Measurements from ENCODE around the gene ZNRF4. TPM values are rescaled to one million over a fixed set of nuclear protein-coding genes. Genes with fewer than 3 reads are reported as not detected.
A peak's percentile ranks its signal among the peaks of the same experiment; 100 is the strongest.

Gene ZNRF4
- total and polyA plus RNA-seq, 9 of the 15 experiments (the other 6 are each of a cell fraction or from before 2014, with no cell fraction given), result not detected

GRCh38 chr19:5452594-5453565 is 2.3 kb upstream of the ZNRF4 start (continued):
- no peak for TF ChIP-seq RBM14 (IDR thresholded peaks at IDR 0.05; ENCODE audit: borderline replicate concordance, insufficient read depth, low read depth, low read length)
- no peak for TF ChIP-seq BRF2 (IDR thresholded peaks at IDR 0.05; ENCODE audit: borderline replicate concordance, insufficient read depth, insufficient read length)
- peak in 1 of 2 experiments; percentile 72; a peak in 1 of 4 replicates for TF ChIP-seq RCOR1 (IDR thresholded peaks at IDR 0.05; ENCODE audit: borderline replicate concordance in 1 of 2, low read depth in 2 of 2, low read length in 2 of 2)
- TF ChIP-seq CBFA2T2 (conservative IDR thresholded peaks at IDR 0.05), result peak; percentile 66
- peak; percentile 98 for TF ChIP-seq USF1 (CRISPR knock-in tag; IDR thresholded peaks at IDR 0.05)
- TF ChIP-seq MAX (CRISPR knock-in tag; IDR thresholded peaks at IDR 0.05), result 0 out of 2 replicates have a peak, but pooled peaks have one; percentile 20
- peak; percentile 58; the same call in 1 of the 2 replicates for TF ChIP-seq ESRRA (IDR thresholded peaks at IDR 0.05; ENCODE audit: borderline replicate concordance, low read depth)
- peak; percentile 98 for TF ChIP-seq SMARCA5 (IDR thresholded peaks at IDR 0.05)
- TF ChIP-seq RBM22 (IDR thresholded peaks at IDR 0.05; ENCODE audit: low read depth, low read length, poor library complexity, severe bottlenecking), result no peak
- TF ChIP-seq THAP7 (CRISPR knock-in tag; IDR thresholded peaks at IDR 0.05), result no peak
- TF ChIP-seq STAT5A (IDR thresholded peaks at IDR 0.05; ENCODE audit: borderline replicate concordance, low read length), result peak; percentile 81
- TF ChIP-seq ARNT (IDR thresholded peaks at IDR 0.05), result peak in 1 of 2 experiments; percentile 74; a peak in 2 of 4 replicates
- no peak for TF ChIP-seq CCNT2 (IDR thresholded peaks at IDR 0.05; ENCODE audit: borderline replicate concordance, extremely low read depth, insufficient read length, low read depth, low read length)
- TF ChIP-seq CREM (IDR thresholded peaks at IDR 0.05; ENCODE audit: low read depth), result 0 out of 2 replicates have a peak, but pooled peaks have one; percentile 12
- TF ChIP-seq CTBP1 (IDR thresholded peaks at IDR 0.05; ENCODE audit: borderline replicate concordance), result peak; percentile 28; the same call in 1 of the 2 replicates
- TF ChIP-seq ZNF143 (CRISPR knock-in tag; IDR thresholded peaks at IDR 0.05), result peak; percentile 88
- TF ChIP-seq CBX3 (IDR thresholded peaks at IDR 0.05; ENCODE audit: borderline replicate concordance in 1 of 2, low read length in 2 of 2), result peak in 1 of 2 experiments; percentile 95; a peak in 2 of 3 replicates
- TF ChIP-seq YY1 (IDR thresholded peaks at IDR 0.05; ENCODE audit: borderline replicate concordance in 1 of 3, control insufficient read depth in 1 of 3, extremely low read depth in 1 of 3, insufficient read depth in 3 of 3, insufficient read length in 1 of 3, insufficient replicate concordance in 2 of 3, low read depth in 1 of 3, low read length in 2 of 3), result peak in 1 of 3 experiments; percentile 78
